HG03135 (cell line): ENCODE results near the gene MRPS9.

Experiments
- ATAC-seq: cut with Tn5 transposase; IDR thresholded peaks from one replicate; pipeline ENCODE4 v1.9.1; 2021; ENCODE audit warnings: mild to moderate bottlenecking, moderate library complexity; ENCODE audit not compliant: unreplicated experiment

MRPS9 gene

GRCh38 chr2:105037572-105038382 is at the start of gene MRPS9:
Gene MRPS9 (plus strand): TSS chr2:105038069. CDS start chr2:105038093, 24 bp downstream.
- peak; percentile 100 for ATAC-seq

- ATAC-seq: no peak
Measured at GRCh38 chr2:105005181-105005951, 32.5 kb upstream of the MRPS9 start.

- ATAC-seq: no peak
Measured at GRCh38 chr2:105007367-105007766, 30.5 kb upstream of the MRPS9 start.

GRCh38 chr2:105032476-105032875 is 5.4 kb upstream of the MRPS9 start:
- ATAC-seq: no peak

DNA sequence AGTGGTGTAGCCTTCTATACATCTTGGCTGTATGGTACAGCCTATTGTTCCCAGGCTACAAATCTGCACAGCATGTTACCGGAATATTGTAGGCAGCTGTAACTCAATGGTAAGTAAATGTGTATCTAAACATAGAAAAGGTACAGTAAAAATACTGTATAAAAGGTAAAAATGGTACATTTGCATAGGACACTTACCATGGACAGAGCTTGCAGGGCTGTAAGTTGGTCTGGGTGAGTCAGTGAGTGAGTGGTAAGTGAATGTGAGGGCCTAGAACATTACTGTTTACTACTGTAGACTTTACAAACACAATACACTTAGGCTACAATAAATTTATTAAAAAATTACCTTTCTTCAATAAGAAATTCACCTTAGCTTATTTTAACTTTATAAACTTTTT is 3.7 kb upstream of the MRPS9 start:
- ATAC-seq: no peak

DNA sequence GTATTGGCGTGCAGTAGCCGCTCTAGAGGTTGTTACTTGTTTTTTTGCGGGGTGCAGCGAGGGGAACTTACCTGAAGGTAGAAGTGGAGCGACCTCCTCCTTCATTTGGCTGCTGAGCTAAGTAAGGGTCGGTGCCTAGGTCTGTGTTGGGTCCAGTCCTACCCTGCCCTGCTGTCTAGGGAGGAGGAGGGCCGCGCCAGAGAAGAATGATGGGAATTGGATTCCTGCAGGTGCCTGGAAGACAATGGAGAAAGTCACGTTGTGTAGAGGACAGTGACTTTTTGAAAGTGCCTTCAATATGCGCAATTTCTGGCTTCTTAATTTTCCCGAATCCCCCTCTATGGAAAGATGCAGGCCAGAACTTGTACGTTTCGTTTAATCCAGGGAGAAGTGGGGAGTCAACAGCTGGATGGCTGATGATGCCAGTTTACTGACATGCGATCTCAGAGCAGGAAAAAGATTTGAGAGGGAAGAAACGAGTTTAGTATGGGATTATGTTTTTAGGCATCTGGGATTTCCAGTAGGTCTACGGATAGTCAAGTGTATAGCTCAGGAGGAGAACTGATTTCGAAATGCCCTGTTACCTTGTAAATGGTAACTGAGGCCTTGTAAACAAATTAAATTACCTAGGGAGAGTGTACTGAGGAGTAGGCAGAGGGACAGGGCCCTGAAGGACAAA is 653 bp downstream of the MRPS9 start:
- ATAC-seq: no peak

DNA sequence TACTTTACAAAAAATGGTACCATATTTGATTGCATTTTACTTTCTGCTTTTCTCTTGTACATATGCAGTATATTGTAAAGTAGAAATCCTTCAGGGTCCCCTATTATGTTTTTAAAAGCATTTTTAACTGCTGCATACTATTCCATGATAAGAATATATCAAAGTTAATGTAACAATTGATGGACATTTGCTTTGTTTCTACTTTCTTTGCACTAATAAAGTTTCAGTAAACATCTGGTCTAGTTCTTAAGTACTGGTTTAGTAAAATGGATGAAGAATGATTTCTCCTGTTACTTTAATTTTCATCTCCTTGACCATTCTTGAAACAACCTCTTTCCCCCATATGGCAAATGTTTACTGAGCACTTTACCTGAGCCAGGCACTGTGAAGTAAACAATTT is 1.7 kb downstream of the MRPS9 start:
- ATAC-seq: no peak

DNA sequence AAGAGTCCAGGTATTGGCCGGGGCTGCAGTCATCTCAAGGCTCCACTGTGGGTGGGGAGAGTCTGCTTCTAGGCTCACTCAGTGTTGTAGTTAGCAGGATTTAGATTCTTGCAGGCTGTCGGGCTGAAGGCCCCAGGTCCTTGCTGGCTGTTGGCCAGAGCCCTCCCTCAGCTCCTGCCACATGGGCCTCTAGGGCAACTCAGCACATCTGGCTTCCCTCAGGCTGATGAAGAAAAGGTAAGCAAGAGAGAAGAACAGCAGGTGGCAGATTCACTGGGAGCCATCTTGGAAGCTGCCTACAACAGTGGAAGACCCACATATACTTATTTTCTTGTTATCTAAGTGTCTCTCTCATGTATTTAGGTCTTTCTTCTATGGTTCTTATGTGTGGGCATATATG is 4.3 kb downstream of the MRPS9 start:
- no peak for ATAC-seq

DNA sequence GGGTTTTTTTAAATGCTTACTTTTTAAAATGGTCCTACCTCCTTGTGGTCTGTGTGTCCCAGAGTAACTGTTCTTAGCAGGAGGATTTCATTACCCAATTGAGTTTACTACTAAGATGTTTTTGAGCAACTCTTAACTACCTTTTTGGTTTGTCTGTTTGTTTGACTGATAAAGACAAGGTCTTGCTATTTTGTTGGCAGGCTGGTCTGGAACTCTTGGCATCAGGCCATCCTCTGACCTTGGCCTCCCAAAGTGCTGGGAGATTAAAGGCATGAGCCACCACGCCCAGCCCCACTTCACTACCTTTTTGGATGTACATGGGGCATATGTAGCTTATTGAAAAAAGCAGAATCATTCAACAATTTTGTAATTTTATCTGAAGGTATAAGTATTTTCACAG is 14.9 kb downstream of the MRPS9 start:
- no peak for ATAC-seq

DNA sequence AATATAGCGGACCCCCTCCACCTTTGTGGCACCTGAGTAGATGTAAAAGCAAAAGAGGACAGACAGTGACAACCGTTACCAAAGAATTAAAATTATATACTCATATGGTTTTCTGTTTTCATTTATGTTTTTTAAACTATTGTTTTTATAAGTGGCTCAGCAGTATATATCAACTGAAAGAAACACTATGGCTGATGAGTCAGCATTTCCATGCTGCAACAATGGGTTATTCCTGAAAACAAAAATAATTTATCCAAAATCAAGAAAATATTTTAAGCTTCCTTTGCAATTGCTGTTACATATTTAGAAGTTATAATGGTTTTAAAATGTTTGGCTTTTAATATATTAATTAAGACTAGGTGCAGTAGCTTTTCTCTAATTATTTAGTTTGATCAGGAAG is 17.7 kb downstream of the MRPS9 start:
- no peak for ATAC-seq

DNA sequence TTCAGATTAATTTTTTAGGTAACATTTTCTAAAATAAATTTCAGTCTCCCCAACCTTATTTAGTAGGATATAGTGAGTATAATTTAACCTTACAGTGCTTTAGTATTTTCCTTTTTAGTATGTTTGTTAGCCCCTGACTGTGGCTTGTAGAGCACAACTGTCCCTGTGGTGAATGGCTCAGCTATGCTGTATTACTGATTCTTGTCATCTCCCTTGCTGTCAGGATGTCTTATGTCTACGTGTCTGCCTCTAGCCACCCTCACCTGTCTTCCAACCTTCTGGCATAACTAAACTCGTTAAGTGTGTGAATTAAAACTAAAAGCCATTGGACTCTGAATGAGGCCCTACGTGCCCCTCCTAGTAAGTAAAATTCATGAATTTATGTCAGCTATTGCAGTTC is 18.4 kb downstream of the MRPS9 start:
- no peak for ATAC-seq

- ATAC-seq: no peak
Measured at GRCh38 chr2:105057005-105057404, 19.1 kb downstream of the MRPS9 start.

GRCh38 chr2:105061560-105061959 is 23.7 kb downstream of the MRPS9 start:
- no peak for ATAC-seq

GRCh38 chr2:105062158-105062557 is 24.3 kb downstream of the MRPS9 start:
- ATAC-seq: no peak

GRCh38 chr2:105068387-105068786 is 30.5 kb downstream of the MRPS9 start:
- no peak for ATAC-seq

GRCh38 chr2:105068875-105069274 is 31.0 kb downstream of the MRPS9 start:
- ATAC-seq: no peak

GRCh38 chr2:105070010-105070865 is 32.4 kb downstream of the MRPS9 start:
- no peak for ATAC-seq

- no peak for ATAC-seq
Measured at GRCh38 chr2:105071379-105071778, 33.5 kb downstream of the MRPS9 start.

- peak; percentile 88 for ATAC-seq
Measured at GRCh38 chr2:105072039-105072438, 34.2 kb downstream of the MRPS9 start.

DNA sequence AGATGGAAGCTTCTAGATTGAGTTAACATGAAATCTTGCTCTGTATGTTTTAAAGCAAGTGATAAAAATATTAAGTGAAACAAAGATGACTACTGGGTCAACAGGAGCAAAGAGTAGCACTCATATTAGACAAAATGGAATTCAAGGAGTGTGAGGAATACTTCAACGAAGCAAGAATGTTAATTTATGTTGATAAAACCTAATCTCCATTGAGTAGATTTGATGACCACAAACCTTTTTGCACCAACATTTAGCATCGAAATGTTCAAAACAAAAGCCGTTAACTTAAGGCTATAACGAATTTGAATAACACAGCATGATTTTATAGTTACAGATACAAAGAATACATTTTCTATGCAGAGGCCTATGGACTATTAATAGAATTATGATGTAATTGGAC is 35.7 kb downstream of the MRPS9 start:
- no peak for ATAC-seq

GRCh38 chr2:105076121-105076520 is 38.3 kb downstream of the MRPS9 start:
- no peak for ATAC-seq
